NT2/D1 (cell line): ENCODE measurements around the gene ZSWIM6.

ENCODE experiments used
- YY1 ChIP-seq: IDR thresholded peaks from 2 replicates; pipeline ENCODE4 v1.6.1; 2011; ENCODE audit not compliant: insufficient read length, insufficient read depth
- ZNF274 ChIP-seq: IDR thresholded peaks from 2 replicates; pipeline ENCODE4 v1.6.1; 2011; ENCODE audit warnings: mild to moderate bottlenecking, low read depth, low read length

- no peak for TF ChIP-seq YY1
- no peak for TF ChIP-seq ZNF274
Measured at GRCh38 chr5:61559146-61559545, 227.1 kb downstream of the ZSWIM6 start.
